ENCODE data around the gene AS3MT.
"Not testable (repeated sequence)": the region's sequence is repeated elsewhere in the genome, so short reads cannot be mapped to it uniquely, and the experiment has no call there.

The AS3MT gene

DNA sequence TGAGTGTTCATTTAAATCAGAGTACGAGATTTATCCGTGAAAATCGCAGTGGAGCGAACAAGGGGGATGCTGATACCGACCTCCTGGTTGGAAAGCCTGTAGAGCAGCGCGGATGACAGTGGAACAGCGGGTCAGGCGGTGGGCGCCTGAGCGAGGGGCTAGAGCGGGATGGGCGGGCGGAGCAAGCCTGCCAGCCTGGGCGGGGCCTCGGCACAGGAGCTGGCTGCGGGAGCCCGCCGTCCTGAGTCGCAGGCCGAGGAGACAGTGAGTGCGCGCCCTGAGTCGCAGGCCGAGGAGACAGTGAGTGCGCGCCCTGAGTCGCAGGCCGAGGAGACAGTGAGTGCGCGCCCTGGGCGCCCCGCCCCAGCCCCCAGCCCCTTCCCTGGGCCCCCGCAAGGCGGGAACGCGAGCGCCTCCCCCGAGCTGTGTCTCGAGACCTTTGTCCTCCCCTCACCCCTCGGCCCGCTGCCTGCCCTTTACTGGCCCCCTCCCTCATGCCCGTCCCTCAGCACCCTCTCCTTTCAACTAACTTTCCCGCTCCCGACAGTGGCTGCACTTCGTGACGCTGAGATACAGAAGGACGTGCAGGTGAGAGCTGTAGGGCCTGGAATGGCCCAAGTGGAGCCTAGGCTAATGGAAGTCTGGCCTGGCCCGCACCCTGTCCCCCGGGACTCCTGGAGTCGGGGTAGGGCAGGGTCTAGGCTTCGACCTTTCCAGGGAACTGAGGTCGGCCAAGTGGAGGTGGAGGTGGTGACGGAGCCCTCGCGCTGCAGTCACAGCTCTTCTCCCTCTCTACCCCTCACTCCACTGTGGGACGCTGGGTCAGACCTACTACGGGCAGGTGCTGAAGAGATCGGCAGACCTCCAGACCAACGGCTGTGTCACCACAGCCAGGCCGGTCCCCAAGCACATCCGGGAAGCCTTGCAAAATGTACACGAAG lies at the start of gene AS3MT:
Gene AS3MT, plus strand, starts transcription at position 213 of the 941 bp plus-strand sequence. Its CDS starts 123 bp downstream, at position 336.
- peak; percentile 73 for DNase-seq

- not testable (repeated sequence) for DNase-seq
Measured at GRCh38 chr10:102820008-102820407, 49.3 kb upstream of the AS3MT start.

DNA sequence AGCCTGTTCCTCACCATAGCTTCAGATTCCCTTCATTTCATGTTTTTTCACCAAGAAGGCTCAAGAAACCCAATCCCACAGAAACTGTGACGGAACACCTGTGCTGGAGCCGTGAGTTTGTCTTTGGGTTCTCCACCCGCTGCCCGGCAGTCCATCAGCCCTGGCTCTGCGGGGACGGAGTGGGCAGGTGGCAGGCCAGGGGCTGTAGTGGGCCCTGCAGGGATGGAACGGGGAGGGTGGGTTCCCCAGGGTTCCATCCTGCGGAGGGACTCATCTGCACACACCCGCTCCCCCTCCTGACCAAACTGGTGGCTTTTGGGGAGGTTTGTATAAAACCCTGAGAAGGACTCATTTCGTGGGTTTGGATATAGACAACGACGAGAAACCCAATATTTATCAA lies 47.0 kb upstream of the AS3MT start:
- no peak for DNase-seq

GRCh38 chr10:102824664-102825063 lies 44.6 kb upstream of the AS3MT start:
- DNase-seq = no peak

- no peak for DNase-seq
Measured at GRCh38 chr10:102826148-102826796, 43.0 kb upstream of the AS3MT start.

GRCh38 chr10:102827597-102827975 lies 41.7 kb upstream of the AS3MT start:
- DNase-seq = no peak

DNA sequence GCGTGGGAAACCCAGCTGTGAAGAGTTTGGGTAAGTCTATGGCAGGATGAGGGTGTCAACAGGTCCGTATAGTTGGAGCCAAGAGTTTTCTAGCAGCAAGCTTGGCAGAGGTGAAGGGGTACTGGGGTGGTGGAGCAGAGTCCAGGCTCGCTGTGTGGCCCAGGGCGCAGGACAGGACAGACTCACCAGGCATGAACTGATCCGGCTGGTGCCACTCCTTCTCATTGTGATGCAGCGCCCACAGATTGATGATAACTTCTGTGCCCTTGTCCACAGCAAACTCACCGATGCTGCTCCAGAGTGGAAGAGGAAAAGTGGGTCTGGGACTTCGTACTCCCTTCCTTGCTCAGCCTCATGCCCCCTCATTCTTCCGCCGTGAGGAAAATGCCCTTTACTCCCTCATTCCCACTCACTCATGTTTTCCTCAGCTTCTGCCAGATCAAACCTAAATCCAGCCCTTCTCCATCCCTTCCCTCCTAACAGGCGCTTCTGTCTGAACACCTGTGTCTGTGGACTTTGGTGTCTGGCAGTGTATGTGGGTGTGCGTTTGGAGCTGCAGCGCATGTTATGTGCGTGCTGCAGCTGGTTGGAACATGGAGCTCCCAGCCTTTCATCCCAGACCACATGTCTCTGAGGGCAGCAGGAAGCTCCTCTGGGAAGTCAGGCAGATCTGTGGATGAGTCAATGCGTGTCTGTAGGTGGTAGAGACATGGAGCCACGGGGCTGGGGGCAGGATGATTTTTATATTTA lies 37.8 kb upstream of the AS3MT start:
- no peak for DNase-seq

- DNase-seq = no peak
Measured at GRCh38 chr10:102832248-102832647, 37.0 kb upstream of the AS3MT start.

GRCh38 chr10:102832987-102833386 lies 36.3 kb upstream of the AS3MT start:
- no peak for DNase-seq

DNA sequence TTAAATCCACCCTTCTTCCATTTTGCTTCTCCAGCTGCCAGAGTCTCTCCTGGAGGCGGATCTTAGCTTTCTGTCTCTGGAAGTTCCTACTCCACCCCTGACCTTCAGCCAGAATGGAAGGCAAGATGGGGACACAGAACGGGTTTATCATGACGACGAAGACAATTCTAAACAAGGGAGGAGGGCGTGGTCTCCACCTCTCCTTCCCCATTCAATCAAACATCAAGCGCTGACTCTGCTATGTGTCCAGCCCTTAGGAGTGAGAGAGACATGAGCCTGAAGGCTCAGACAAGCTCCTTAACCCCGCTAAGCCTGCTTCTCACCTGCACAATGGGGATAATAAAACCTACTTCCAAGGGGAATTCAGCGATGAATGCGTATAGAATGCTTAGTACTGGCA lies 35.1 kb upstream of the AS3MT start:
- DNase-seq = no peak

- DNase-seq = peak; percentile 87
Measured at GRCh38 chr10:102835007-102835482, 34.2 kb upstream of the AS3MT start.

- no peak for DNase-seq
Measured at GRCh38 chr10:102837230-102837721, 32.0 kb upstream of the AS3MT start, which contains the start of gene CYP17A1. Gene CYP17A1, minus strand, starts transcription at chr10:102837413. Its CDS starts 52 bp downstream, at chr10:102837361.

DNA sequence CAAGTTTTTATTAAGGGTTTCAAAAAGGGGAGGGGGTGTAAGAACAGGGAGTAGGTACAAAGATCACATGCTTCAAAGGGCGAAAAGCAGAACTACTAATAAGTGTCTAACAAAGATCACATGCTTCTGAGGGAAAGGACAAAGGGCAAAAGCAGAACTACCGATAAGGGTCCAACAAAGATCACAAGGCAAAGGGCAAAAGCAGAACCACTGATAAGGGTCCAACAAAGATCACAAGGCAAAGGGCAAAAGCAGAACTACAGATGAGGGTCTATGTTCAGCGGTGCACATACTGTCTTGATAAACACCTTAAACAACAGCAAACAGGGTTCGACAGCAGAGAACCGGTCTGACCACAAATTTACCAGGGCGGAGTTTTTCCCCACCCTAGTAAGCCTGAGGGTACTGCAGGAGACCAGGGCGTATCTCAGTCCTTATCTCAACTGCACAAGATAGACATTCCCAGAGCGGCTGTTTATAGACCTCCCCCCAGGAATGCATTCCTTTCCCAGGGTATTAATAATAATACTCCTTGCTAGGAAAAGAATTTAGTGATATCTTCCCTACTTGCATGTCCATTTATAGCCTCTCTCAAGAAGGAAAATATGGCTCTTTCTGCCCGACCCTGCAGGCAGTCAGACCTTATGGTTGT lies 30.9 kb upstream of the AS3MT start:
- not testable (repeated sequence) for DNase-seq

DNA sequence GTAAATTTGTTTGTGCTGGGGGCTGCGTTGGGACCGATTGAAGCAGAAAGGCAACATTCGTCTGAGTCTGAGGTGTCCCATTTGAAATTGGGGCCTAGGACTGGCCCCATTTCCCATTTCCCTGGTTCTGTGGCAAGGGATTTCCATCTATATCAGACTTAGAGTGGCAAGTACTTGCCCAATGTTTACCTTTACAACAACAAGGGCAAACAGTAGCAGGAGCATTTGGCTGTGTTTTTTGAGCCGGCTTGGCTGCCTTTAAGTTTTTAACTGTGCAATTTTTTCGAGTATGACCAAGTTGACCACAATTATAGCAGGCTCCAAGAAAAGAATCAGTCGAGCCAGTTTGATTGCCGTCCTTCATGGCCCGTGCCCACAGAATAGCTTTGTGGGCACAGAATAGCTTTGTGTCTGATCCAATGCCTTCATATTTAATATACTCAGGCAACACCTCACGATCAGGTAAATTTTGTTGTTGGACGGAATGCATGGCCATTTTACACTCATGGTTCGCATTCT lies 27.4 kb upstream of the AS3MT start:
- no peak for DNase-seq

- not testable (repeated sequence) for DNase-seq
Measured at GRCh38 chr10:102843139-102843538, 26.1 kb upstream of the AS3MT start.

GRCh38 chr10:102844190-102844776 lies 25.0 kb upstream of the AS3MT start:
- not testable (repeated sequence) for DNase-seq

GRCh38 chr10:102845352-102845902 lies 23.8 kb upstream of the AS3MT start:
- DNase-seq = no peak

DNA sequence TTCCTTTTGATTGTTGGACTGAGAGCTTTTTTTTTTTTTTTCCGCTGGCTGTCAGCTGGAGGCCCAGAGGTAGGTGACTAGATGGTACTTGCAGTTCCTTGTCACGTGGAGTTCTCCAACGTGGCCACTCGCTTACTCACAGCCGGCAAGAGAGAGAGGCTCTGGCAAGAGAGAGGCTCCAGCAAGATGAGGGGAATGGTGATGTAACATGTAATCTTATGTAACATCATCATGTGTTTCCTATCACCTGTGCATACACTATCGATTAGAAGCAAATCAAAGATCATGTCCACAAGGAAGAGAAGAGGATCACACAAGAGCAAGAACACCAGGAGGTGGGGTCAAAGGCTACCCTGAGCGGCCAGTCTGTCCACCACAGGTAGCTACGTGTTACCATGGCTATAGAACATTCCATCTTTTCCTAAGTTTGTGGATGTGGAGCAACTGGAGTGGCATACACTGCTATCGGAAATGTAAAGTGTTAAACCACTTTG lies 19.2 kb upstream of the AS3MT start:
- DNase-seq = no peak

- not testable (repeated sequence) for DNase-seq
Measured at GRCh38 chr10:102853237-102853636, 16.0 kb upstream of the AS3MT start.

DNA sequence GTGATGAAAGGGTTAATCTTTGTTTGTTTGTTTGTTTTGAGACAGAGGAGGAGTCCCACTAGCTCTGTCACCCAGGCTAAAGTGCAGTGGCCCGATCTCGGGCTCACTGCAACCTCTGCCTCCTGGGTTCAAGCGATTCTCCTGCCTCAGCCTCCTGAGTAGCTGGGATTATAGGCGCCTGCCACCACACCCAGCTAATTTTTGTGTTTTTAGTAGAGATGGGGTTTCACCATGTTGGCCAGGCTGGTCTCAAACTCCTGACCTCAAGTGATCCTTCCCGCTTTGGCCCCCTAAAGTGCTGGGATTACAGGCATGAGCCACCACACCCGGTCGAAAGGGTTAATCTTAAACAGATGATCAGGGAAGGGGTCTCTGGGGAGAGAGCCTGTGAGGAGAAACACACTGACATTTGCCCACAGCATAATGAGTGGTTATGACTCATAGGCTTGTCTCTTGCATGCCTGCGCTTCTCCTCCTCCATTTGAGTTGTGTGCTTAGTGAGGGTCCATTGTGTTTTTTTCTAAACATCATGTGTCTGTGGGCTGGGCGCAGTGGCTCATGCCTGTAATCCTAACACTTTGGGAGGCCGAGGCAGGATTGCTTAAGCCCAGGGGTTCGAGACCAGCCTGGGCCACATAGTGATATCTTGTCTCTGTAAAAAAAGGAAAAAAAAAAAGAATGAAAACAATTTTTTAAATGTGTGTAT lies 13.4 kb upstream of the AS3MT start:
- peak; percentile 36 for DNase-seq

Measured in femur (tissue), 1 donor.